Erythroblast (primary cell): ENCODE results near the gene FAM180A.

Source experiments
- GATA1 ChIP-seq: IDR thresholded peaks from 2 replicates; pipeline ENCODE4 v1.6.1; 2011; ENCODE audit warnings: low read depth, mild to moderate bottlenecking, control low read depth, low read length, moderate library complexity
- POLR2A ChIP-seq: IDR thresholded peaks from 2 replicates; pipeline ENCODE4 v1.6.1; 2011; ENCODE audit warnings: mild to moderate bottlenecking, low read length

GRCh38 chr7:135759532-135759931 lies 10.9 kb upstream of the FAM180A start:
- TF ChIP-seq POLR2A (no peak), GATA1 (no peak)
